Liver (tissue), 3 donors: ENCODE data around the gene MID1.

ENCODE experiments used
- CTCF ChIP-seq: fragments of 150-350 bp; IDR thresholded peaks from 2 replicates; pipeline ENCODE4 v1.5.1; 2017; ENCODE audit warnings: improper control_type of control experiment, low read depth, low read length; ENCODE audit not compliant: missing input control
- MAX ChIP-seq: IDR thresholded peaks from 2 replicates; pipeline ENCODE4 v1.6.1; 2016; ENCODE audit warnings: antibody characterized with exemption
- RAD21 ChIP-seq, 2 donors: IDR thresholded peaks; 2 replicates each; pipeline ENCODE4 v1.6.1; 2016; ENCODE audit warnings: antibody characterized with exemption in 2 of 2, mild to moderate bottlenecking in 2 of 2
- REST ChIP-seq: IDR thresholded peaks from 2 replicates; pipeline ENCODE4 v1.6.1; 2016; ENCODE audit warnings: antibody characterized with exemption, mild to moderate bottlenecking
- donor health status: healthy.
- donor health status: healthy.

- TF ChIP-seq CTCF, result no peak
- no peak for TF ChIP-seq REST
- TF ChIP-seq MAX, result no peak
- TF ChIP-seq RAD21 (IDR thresholded peaks at IDR 0.05), result no peak
Measured at GRCh38 chrX:10414156-10414824, 206.1 kb downstream of the MID1 start.
